Measurements from ENCODE around the gene STXBP1. TPM values are rescaled to one million over a fixed set of nuclear protein-coding genes. Genes with fewer than 3 reads are reported as not detected.

Gene STXBP1
- total and polyA plus RNA-seq, 2 donors (not counting 3 experiments of a cell fraction or from before 2014, with no cell fraction given) = 18.8 to 51.3 TPM

- Histone ChIP-seq H3K9ac (replicated peaks; ENCODE audit: extremely low read depth, insufficient read depth, low read length) (peak overlapping the region; percentile 19), H3K27me3 (ENCODE audit: control insufficient read depth in 2 of 2, insufficient read depth in 2 of 2, low read length in 2 of 2) (peaks cover 2 to 3% of the 10 kb centered on the region in 2 experiments), H3K27ac (ENCODE audit: insufficient read depth, low read depth, low read length) (no peak overlapping the region), H2AFZ (ENCODE audit: low read depth, low read length) (peak overlapping the region; percentile 94), H3K4me2 (ENCODE audit: insufficient read depth, low read length) (peak overlapping the region; percentile 88), H4K20me1 (replicated peaks; ENCODE audit: control insufficient read depth, extremely low read depth, insufficient read depth, low read length) (no peaks in the 10 kb centered on the region), H3K4me1 (ENCODE audit: control insufficient read depth, extremely low read depth, insufficient read depth, low read length) (peaks cover 20% of the 10 kb centered on the region), H3K9me3 (replicated peaks; ENCODE audit: control insufficient read depth, insufficient read depth, low read length) (no peaks in the 10 kb centered on the region), H3K36me3 (ENCODE audit: control insufficient read depth in 2 of 2, extremely low read depth in 1 of 2, insufficient read depth in 2 of 2, low read length in 2 of 2) (no peaks in the 10 kb centered on the region), H3K9me1 (replicated peaks; ENCODE audit: control insufficient read depth, extremely low read depth, insufficient read depth, low read length) (no peaks in the 10 kb centered on the region), H3K79me2 (ENCODE audit: control insufficient read depth, insufficient read depth, low read length) (peaks cover 7% of the 10 kb centered on the region), H3K4me3 (replicated peaks in 1 of 3; ENCODE audit: insufficient read depth in 1 of 3, low read depth in 1 of 3, low read length in 3 of 3) (peak overlapping the region; percentile 32 to 58 (median 57))
- no peak for TF ChIP-seq MYC (IDR thresholded peaks at IDR 0.05; ENCODE audit: low read depth, low read length)
- TF ChIP-seq FOS (IDR thresholded peaks at IDR 0.05; ENCODE audit: borderline replicate concordance, insufficient read depth, low read length) = no peak
- dilution Hi-C loops (cut with MboI; ENCODE audit: extremely low pct_ligation_motif_present, low sequenced_read_pairs) (no loop called here), intact Hi-C loops (cut with micrococcal nuclease) (loop anchor here (5.0 kb wide), 2 partner anchors 86 to 106 kb away; partner anchors contain the start of genes PTRH1 and TTC16)
- ChIA-PET POLR2A (no interaction called here), CTCF (interaction anchor here (1.0 to 2.9 kb wide), 5 partner anchors 53 to 123 kb away, joined by 3 to 14 read pairs (median 3); partner anchors contain the start of gene TOR2A)
- no TSS peak for BruUV-seq (replicated peaks)
- DNase-seq (ENCODE audit: low read depth, low spot score) = no peak
- peak; percentile 8 for FAIRE-seq
Measured at GRCh38 chr9:127611603-127611898, 526 bp upstream of the STXBP1 start.

- Histone ChIP-seq H3K36me3 (ENCODE audit: control insufficient read depth in 2 of 2, extremely low read depth in 1 of 2, insufficient read depth in 2 of 2, low read length in 2 of 2) (no peaks in the 10 kb centered on the region), H3K27ac (ENCODE audit: insufficient read depth, low read depth, low read length) (no peak overlapping the region), H3K9me3 (replicated peaks; ENCODE audit: control insufficient read depth, insufficient read depth, low read length) (no peaks in the 10 kb centered on the region), H3K27me3 (ENCODE audit: control insufficient read depth in 2 of 2, insufficient read depth in 2 of 2, low read length in 2 of 2) (peaks cover 2 to 3% of the 10 kb centered on the region in 2 experiments), H3K4me3 (replicated peaks in 1 of 3; ENCODE audit: insufficient read depth in 1 of 3, low read depth in 1 of 3, low read length in 3 of 3) (peak overlapping the region; percentile 59 to 82 (median 79)), H3K4me2 (ENCODE audit: insufficient read depth, low read length) (peak overlapping the region; percentile 92), H3K79me2 (ENCODE audit: control insufficient read depth, insufficient read depth, low read length) (peaks cover 8% of the 10 kb centered on the region), H3K4me1 (ENCODE audit: control insufficient read depth, extremely low read depth, insufficient read depth, low read length) (peaks cover 20% of the 10 kb centered on the region), H3K9ac (replicated peaks; ENCODE audit: extremely low read depth, insufficient read depth, low read length) (peak overlapping the region; percentile 58), H2AFZ (ENCODE audit: low read depth, low read length) (peak overlapping the region; percentile 89), H4K20me1 (replicated peaks; ENCODE audit: control insufficient read depth, extremely low read depth, insufficient read depth, low read length) (no peaks in the 10 kb centered on the region), H3K9me1 (replicated peaks; ENCODE audit: control insufficient read depth, extremely low read depth, insufficient read depth, low read length) (no peaks in the 10 kb centered on the region)
- peak; percentile 70 for DNase-seq (ENCODE audit: low read depth, low spot score)
- TF ChIP-seq POLR2A (IDR thresholded peaks at IDR 0.05; ENCODE audit: low read depth, low read length) (peak; percentile 51), MYC (IDR thresholded peaks at IDR 0.05; ENCODE audit: low read depth, low read length) (no peak), POLR2AphosphoS5 (IDR thresholded peaks at IDR 0.05; ENCODE audit: insufficient read depth, low read depth, low read length) (peak; percentile 49)
- ChIA-PET CTCF (interaction anchor here (0.6 to 2.9 kb wide), 4 partner anchors 11 to 127 kb away, joined by 3 to 14 read pairs (median 5); partner anchors contain the start of gene TOR2A), POLR2A (interaction anchor here (0.6 to 1.5 kb wide), 2 partner anchors 10 to 19 kb away, joined by 5 to 6 read pairs; no protein-coding TSS in a partner anchor)
- FAIRE-seq = peak; percentile 92
- dilution Hi-C loops (cut with MboI; ENCODE audit: extremely low pct_ligation_motif_present, low sequenced_read_pairs) = no loop called here
- no TSS peak for BruUV-seq (replicated peaks)
- intact Hi-C loops (cut with micrococcal nuclease) = loop anchor here (1.0 to 5.0 kb wide), 5 partner anchors 20 to 172 kb away; partner anchors contain the start of genes PTRH1 and TTC16
Measured at GRCh38 chr9:127612939-127613582, 984 bp downstream of the STXBP1 start.

Measured in endothelial cell of umbilical vein (primary cell).